SK-N-SH treated with all-trans-retinoic acid at 6 μM for 48 hours (cell line): ENCODE measurements around the gene DHX8.
"Not testable (repeated sequence)": the region's sequence is repeated elsewhere in the genome, so short reads cannot be mapped to it uniquely, and the experiment has no call there.

Experiments used
- ATAC-seq: fragments of 200-7000 bp; cut with Tn5 transposase; 3 replicates; pipeline ENCODE4 v1.9.1; 2020; ENCODE audit warnings: mild to moderate bottlenecking, moderate library complexity
- ARNTL ChIP-seq: fragments of 450-650 bp; formaldehyde crosslinking; IDR thresholded peaks from 2 replicates; pipeline ENCODE4 v1.5.0; 2020; ENCODE audit warnings: low read depth, mild to moderate bottlenecking, moderate library complexity, borderline replicate concordance
- BACH2 ChIP-seq: fragments of 250-450 bp; sonication (Bioruptor Pico); IDR thresholded peaks from 2 replicates; pipeline ENCODE4 v1.9.0; 2021; ENCODE audit warnings: mild to moderate bottlenecking, borderline replicate concordance
- CREB5 ChIP-seq: fragments of 250-450 bp; sonication (Bioruptor Pico); IDR thresholded peaks from 2 replicates; pipeline ENCODE4 v1.5.1; 2020; ENCODE audit warnings: low read depth, mild to moderate bottlenecking, moderate library complexity
- CSDC2 ChIP-seq: fragments of 250-450 bp; sonication (Bioruptor Pico); IDR thresholded peaks from 2 replicates; pipeline ENCODE4 v1.5.0; 2020; ENCODE audit warnings: mild to moderate bottlenecking, moderate library complexity
- ESRRG ChIP-seq: fragments of 250-450 bp; sonication (Bioruptor Pico); IDR thresholded peaks from 2 replicates; pipeline ENCODE4 v1.6.1; 2021; ENCODE audit warnings: mild to moderate bottlenecking
- GLIS3 ChIP-seq: fragments of 250-450 bp; sonication (Bioruptor Pico); IDR thresholded peaks from 2 replicates; pipeline ENCODE4 v1.5.0; 2020; ENCODE audit warnings: mild to moderate bottlenecking, moderate library complexity
- ISL1 ChIP-seq: fragments of 250-450 bp; sonication (Bioruptor Pico); IDR thresholded peaks from 2 replicates; pipeline ENCODE4 v2.1.2; 2022; ENCODE audit warnings: mild to moderate bottlenecking, moderate library complexity
- OSR1 ChIP-seq: fragments of 250-450 bp; sonication (Bioruptor Pico); IDR thresholded peaks from 2 replicates; pipeline ENCODE4 v1.8.0; 2022; ENCODE audit warnings: moderate library complexity, mild to moderate bottlenecking, inconsistent platforms
- PATZ1 ChIP-seq: fragments of 250-450 bp; sonication (Bioruptor Pico); IDR thresholded peaks from 2 replicates; pipeline ENCODE4 v1.8.0; 2020; ENCODE audit warnings: mild to moderate bottlenecking, moderate library complexity, borderline replicate concordance
- PPARA ChIP-seq: fragments of 250-450 bp; sonication (Bioruptor Pico); IDR thresholded peaks from 2 replicates; pipeline ENCODE4 v1.5.0; 2020; ENCODE audit warnings: mild to moderate bottlenecking, borderline replicate concordance
- RARB ChIP-seq: fragments of 250-450 bp; sonication (Bioruptor Pico); IDR thresholded peaks from 2 replicates; pipeline ENCODE4 v1.8.0; 2021; ENCODE audit warnings: mild to moderate bottlenecking, moderate library complexity
- SNAI2 ChIP-seq: fragments of 250-450 bp; sonication (Bioruptor Pico); IDR thresholded peaks from 2 replicates; pipeline ENCODE4 v1.5.0; 2020; ENCODE audit warnings: mild to moderate bottlenecking, moderate library complexity
- TCF4 ChIP-seq: fragments of 250-450 bp; sonication (Bioruptor Pico); IDR thresholded peaks from 2 replicates; pipeline ENCODE4 v1.8.0; 2021; ENCODE audit warnings: mild to moderate bottlenecking, moderate library complexity, borderline replicate concordance
- TOX ChIP-seq: fragments of 250-450 bp; sonication (Bioruptor Pico); IDR thresholded peaks from 2 replicates; pipeline ENCODE4 v1.8.0; 2021; ENCODE audit warnings: mild to moderate bottlenecking, moderate library complexity, borderline replicate concordance
- ZC3H10 ChIP-seq: fragments of 250-450 bp; sonication (Bioruptor Pico); IDR thresholded peaks from 2 replicates; pipeline ENCODE4 v1.5.1; 2021; ENCODE audit warnings: mild to moderate bottlenecking, moderate library complexity
- ZFP3 ChIP-seq: fragments of 250-450 bp; sonication (Bioruptor Pico); IDR thresholded peaks from 2 replicates; pipeline ENCODE4 v1.5.0; 2020; ENCODE audit warnings: mild to moderate bottlenecking, moderate library complexity
- ZFP30 ChIP-seq: fragments of 450-650 bp; formaldehyde crosslinking; IDR thresholded peaks from 2 replicates; pipeline ENCODE4 v1.5.0; 2022; ENCODE audit warnings: mild to moderate bottlenecking, moderate library complexity
- ZNF565 ChIP-seq: fragments of 450-650 bp; formaldehyde crosslinking; conservative IDR thresholded peaks from 2 replicates; pipeline ENCODE4 v1.5.0; 2020; ENCODE audit warnings: low read depth, mild to moderate bottlenecking, moderate library complexity
- ZNF8 ChIP-seq: fragments of 450-650 bp; formaldehyde crosslinking; IDR thresholded peaks from 2 replicates; pipeline ENCODE4 v1.5.0; 2020; ENCODE audit warnings: mild to moderate bottlenecking, moderate library complexity
- TF ChIP-seq, protein P1 (sequence below): fragments of 250-450 bp; sonication (Bioruptor Pico); IDR thresholded peaks from 2 replicates; pipeline ENCODE4 v1.5.1; 2021; ENCODE audit warnings: mild to moderate bottlenecking, moderate library complexity

Gene DHX8

DNA sequence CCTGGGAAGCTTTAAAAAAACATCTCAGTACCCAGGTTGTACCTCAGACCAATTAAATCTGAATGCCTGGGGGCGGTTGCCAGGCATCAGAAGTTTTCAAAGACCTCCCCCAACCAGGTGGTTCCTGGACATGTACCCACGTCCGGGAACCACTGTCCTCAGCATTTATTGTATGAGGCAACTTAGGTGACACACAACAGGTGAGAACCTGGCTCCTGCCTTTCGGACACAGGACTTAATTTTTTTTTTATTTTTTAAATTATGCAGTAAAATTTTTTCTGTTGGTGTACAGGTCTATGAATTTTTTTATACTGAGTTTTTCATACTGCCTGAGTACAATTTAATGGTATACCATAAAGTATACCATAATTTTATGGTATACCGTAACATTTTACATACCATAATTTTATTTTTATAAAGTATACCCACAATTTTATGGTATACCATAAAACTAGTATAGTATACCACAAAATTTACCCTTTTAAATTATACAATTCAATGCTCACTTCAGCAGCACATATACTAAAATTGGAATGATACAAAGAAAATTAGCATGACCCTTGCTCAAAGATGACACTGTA lies 38.7 kb upstream of the DHX8 start (continued):
- no peak for TF ChIP-seq OSR1 (CRISPR knock-in tag)
- no peak for TF ChIP-seq PATZ1 (CRISPR knock-in tag)
- TF ChIP-seq CSDC2 (CRISPR knock-in tag) = no peak
- TF ChIP-seq, all 23 proteins: peak for 0

DNA sequence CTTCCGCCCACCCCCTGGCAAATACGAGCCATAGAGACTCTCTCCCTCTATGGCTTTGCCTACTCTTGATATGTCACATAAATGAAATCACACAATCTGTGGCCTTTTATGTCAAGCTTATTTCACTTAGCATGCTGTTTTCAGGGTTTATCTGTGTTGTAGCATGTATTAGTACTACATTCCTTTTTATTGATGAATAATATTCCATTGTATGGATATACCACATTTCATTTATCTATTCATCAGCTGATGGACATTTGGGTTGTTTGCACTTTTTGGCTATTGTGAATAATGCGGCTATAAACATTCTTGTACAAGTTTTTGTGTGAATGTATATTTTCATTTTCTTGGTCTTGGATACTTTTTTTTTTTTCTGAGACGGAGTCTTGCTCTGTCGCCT lies 37.0 kb upstream of the DHX8 start:
- no peak for TF ChIP-seq RARB (CRISPR knock-in tag)
- TF ChIP-seq ZNF8 (CRISPR knock-in tag) = peak; percentile 76
- ATAC-seq = no peak

GRCh38 chr17:43448720-43449469 lies 34.9 kb upstream of the DHX8 start:
- TF ChIP-seq BACH2 (CRISPR knock-in tag) (no peak), SNAI2 (CRISPR knock-in tag) (no peak), ESRRG (no peak), ISL1 (no peak), ZNF565 (CRISPR knock-in tag) (no peak)
- no peak for ATAC-seq

- no peak for TF ChIP-seq TOX
- no peak for TF ChIP-seq GLIS3 (CRISPR knock-in tag)
- TF ChIP-seq PATZ1 (CRISPR knock-in tag) = no peak
- no peak for TF ChIP-seq ZFP30
- TF ChIP-seq OSR1 (CRISPR knock-in tag) = no peak
- no peak for TF ChIP-seq TCF4
- TF ChIP-seq SNAI2 (CRISPR knock-in tag) = no peak
- TF ChIP-seq ZNF8 (CRISPR knock-in tag) = no peak
- no peak for TF ChIP-seq ZNF565 (CRISPR knock-in tag)
- TF ChIP-seq BACH2 (CRISPR knock-in tag) = no peak
- no peak for TF ChIP-seq ESRRG
- no peak for TF ChIP-seq ARNTL (CRISPR knock-in tag)
- no peak for TF ChIP-seq CSDC2 (CRISPR knock-in tag)
- no peak for TF ChIP-seq ZC3H10 (CRISPR knock-in tag)
- TF ChIP-seq, protein P1, sequence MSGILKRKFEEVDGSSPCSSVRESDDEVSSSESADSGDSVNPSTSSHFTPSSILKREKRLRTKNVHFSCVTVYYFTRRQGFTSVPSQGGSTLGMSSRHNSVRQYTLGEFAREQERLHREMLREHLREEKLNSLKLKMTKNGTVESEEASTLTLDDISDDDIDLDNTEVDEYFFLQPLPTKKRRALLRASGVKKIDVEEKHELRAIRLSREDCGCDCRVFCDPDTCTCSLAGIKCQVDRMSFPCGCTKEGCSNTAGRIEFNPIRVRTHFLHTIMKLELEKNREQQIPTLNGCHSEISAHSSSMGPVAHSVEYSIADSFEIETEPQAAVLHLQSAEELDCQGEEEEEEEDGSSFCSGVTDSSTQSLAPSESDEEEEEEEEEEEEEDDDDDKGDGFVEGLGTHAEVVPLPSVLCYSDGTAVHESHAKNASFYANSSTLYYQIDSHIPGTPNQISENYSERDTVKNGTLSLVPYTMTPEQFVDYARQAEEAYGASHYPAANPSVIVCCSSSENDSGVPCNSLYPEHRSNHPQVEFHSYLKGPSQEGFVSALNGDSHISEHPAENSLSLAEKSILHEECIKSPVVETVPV = no peak
- TF ChIP-seq ZFP3 = no peak
- TF ChIP-seq CREB5 (CRISPR knock-in tag) = no peak
- no peak for TF ChIP-seq PPARA (CRISPR knock-in tag)
- no peak for ATAC-seq
Observed at GRCh38 chr17:43449470-43450248, 34.1 kb upstream of the DHX8 start.

GRCh38 chr17:43450791-43451190 lies 33.0 kb upstream of the DHX8 start:
- ATAC-seq = not testable (repeated sequence)

GRCh38 chr17:43451741-43452140 lies 32.0 kb upstream of the DHX8 start:
- not testable (repeated sequence) for ATAC-seq
